Measurements from ENCODE around the gene DMD.

DNA sequence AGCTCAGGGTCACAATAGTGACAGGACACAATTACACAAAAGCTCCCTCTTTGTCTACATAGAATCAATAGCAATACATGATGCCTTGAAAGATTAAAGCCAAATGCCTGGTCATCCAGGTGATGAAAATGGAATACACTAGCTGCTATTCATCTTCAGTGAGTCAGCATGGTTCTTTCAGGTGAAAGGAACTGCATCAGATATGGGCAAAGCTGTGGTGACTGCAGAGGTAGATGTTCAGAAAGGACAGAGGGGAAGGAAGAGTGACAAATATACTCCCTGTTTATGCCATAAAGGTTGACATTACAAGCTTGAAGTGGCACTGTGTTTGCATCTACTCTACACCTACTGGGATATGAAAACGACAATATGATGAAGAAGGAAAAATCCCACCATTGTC is 2119.5 kb downstream of the DMD start:
- no peak for TF ChIP-seq RAD21 (conservative IDR thresholded peaks at IDR 0.05 in 1 of 2, IDR thresholded peaks at IDR 0.05 in 1 of 2)
- TF ChIP-seq, protein P1, sequence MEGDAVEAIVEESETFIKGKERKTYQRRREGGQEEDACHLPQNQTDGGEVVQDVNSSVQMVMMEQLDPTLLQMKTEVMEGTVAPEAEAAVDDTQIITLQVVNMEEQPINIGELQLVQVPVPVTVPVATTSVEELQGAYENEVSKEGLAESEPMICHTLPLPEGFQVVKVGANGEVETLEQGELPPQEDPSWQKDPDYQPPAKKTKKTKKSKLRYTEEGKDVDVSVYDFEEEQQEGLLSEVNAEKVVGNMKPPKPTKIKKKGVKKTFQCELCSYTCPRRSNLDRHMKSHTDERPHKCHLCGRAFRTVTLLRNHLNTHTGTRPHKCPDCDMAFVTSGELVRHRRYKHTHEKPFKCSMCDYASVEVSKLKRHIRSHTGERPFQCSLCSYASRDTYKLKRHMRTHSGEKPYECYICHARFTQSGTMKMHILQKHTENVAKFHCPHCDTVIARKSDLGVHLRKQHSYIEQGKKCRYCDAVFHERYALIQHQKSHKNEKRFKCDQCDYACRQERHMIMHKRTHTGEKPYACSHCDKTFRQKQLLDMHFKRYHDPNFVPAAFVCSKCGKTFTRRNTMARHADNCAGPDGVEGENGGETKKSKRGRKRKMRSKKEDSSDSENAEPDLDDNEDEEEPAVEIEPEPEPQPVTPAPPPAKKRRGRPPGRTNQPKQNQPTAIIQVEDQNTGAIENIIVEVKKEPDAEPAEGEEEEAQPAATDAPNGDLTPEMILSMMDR (IDR thresholded peaks at IDR 0.05): no peak
- no peak for TF ChIP-seq TP53 (CRISPR knock-in tag; IDR thresholded peaks at IDR 0.05)
- no peak for TF ChIP-seq POLR2A (IDR thresholded peaks at IDR 0.05; ENCODE audit: low read length)
- no peak for TF ChIP-seq HOXA7 (CRISPR knock-in tag; IDR thresholded peaks at IDR 0.05)
- TF ChIP-seq, protein P2, sequence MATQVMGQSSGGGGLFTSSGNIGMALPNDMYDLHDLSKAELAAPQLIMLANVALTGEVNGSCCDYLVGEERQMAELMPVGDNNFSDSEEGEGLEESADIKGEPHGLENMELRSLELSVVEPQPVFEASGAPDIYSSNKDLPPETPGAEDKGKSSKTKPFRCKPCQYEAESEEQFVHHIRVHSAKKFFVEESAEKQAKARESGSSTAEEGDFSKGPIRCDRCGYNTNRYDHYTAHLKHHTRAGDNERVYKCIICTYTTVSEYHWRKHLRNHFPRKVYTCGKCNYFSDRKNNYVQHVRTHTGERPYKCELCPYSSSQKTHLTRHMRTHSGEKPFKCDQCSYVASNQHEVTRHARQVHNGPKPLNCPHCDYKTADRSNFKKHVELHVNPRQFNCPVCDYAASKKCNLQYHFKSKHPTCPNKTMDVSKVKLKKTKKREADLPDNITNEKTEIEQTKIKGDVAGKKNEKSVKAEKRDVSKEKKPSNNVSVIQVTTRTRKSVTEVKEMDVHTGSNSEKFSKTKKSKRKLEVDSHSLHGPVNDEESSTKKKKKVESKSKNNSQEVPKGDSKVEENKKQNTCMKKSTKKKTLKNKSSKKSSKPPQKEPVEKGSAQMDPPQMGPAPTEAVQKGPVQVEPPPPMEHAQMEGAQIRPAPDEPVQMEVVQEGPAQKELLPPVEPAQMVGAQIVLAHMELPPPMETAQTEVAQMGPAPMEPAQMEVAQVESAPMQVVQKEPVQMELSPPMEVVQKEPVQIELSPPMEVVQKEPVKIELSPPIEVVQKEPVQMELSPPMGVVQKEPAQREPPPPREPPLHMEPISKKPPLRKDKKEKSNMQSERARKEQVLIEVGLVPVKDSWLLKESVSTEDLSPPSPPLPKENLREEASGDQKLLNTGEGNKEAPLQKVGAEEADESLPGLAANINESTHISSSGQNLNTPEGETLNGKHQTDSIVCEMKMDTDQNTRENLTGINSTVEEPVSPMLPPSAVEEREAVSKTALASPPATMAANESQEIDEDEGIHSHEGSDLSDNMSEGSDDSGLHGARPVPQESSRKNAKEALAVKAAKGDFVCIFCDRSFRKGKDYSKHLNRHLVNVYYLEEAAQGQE (IDR thresholded peaks at IDR 0.05): no peak
- no peak for TF ChIP-seq KDM1A (IDR thresholded peaks at IDR 0.05; ENCODE audit: low read depth)

Data from A549 (cell line).